ENCODE results near the gene CDKAL1.

- TF ChIP-seq RAD21 (IDR thresholded peaks at IDR 0.05; ENCODE audit: low read depth) (no peak), FOXM1 (IDR thresholded peaks at IDR 0.05; ENCODE audit: borderline replicate concordance, low read depth) (no peak), YY1 (IDR thresholded peaks at IDR 0.05; ENCODE audit: low read depth) (no peak), EP300 (IDR thresholded peaks at IDR 0.05; ENCODE audit: borderline replicate concordance) (no peak), TAF1 (IDR thresholded peaks at IDR 0.05; ENCODE audit: low read depth) (no peak), NFIC (IDR thresholded peaks at IDR 0.05) (no peak), ZBTB7A (IDR thresholded peaks at IDR 0.05; ENCODE audit: low read depth) (no peak)
These were observed 177.3 kb downstream of the CDKAL1 start for GRCh38 chr6:20711518-20711917.
